Activated CD4-positive, alpha-beta T cell treated with anti-CD3 and anti-CD28 coated beads, Interleukin-2, Interleukin-4, amounts not matched to agents 100 ng/mL and 50 ng/mL, durations not matched to agents 16 hours and 8 hours (primary cell): ENCODE data around the gene NXN.
"Not testable (repeated sequence)": the region's sequence is repeated elsewhere in the genome, so short reads cannot be mapped to it uniquely, and the experiment has no call there.

Experiments used
- DNase-seq: peaks from one replicate; pipeline ENCODE4 v3.0.0-alpha.2; 2020; ENCODE audit warnings: low spot score

NXN gene

GRCh38 chr17:862582-862981, 117.0 kb downstream of the NXN start:
- no peak for DNase-seq

GRCh38 chr17:861364-861763, 118.2 kb downstream of the NXN start:
- no peak for DNase-seq

DNA sequence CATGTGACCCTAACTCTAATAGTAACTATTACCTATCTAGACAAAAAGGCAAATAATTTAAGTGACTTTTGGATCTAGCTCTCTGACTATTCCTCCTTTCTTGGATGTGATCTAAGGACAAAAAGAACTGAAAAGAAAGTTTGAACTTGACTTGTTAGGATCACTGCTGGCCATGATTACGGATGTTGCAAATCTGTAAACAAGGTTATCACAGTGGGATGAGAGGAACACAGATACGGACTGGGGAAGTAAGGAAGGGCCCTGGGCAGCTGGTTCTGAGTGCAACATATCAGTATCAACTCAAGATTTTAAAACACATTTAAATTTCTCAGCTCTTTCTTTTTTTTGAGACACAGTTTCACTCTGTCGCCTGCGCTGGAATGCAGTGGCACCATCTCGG, 118.8 kb downstream of the NXN start:
- DNase-seq, result no peak

- DNase-seq, result no peak
These were observed 119.8 kb downstream of the NXN start for GRCh38 chr17:859824-860195.

DNA sequence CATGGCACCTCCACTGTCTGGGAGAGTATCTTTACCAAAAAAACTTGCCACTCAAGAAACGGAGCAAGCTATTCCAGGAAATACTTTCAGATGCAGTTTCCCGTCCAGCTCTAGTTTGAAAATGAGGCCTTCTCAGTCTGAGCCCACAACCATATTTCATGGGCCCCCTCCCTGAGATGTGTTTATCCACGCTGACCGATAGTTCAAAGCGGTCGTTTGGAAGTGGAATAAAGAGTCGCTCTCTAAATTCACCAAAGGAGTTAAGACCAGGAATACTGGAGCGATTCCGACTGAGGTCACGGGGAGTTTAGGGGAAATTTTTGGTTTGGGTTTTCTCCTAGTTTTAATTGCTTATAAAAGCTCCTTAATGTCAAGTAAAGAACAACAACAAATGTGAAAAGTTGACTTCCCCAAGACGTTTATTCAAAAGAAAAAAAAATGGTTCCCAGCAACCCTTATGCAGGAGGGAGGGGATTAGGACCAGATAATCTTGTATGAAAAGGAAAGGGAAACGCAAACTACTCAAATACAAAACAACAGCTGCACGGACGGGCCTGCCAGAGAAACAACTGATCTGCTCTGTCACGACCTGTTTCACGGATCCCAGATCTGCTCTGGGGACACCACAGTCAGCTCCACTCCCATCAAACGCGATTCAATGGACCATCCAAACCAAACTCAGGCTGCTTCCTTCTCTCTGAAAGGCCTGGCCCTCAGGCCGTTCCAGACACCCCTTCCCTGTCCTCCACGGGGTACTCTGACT, 120.3 kb downstream of the NXN start:
- DNase-seq, result no peak

DNA sequence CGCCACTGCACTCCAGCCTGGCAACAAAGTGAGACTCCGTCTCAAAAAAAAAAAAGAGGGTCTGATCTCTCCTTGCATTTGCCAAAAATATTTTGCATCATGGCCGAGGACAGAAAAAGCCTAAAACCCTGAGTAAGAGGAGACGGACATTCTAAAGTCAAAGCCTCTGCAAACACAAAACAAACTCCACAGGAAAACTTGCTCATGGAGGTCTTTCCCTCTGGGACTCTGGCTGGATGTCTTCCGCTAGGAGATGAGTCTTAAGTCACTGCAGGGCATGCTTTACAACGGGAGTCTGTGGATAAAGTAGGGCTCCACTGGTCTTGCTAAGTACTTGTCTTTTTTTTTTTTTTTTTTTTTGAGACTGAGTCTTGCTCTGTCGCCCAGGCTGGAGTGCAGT, 123.4 kb downstream of the NXN start:
- DNase-seq, result no peak

GRCh38 chr17:855569-855968, 124.0 kb downstream of the NXN start:
- no peak for DNase-seq

GRCh38 chr17:852850-853249, 126.7 kb downstream of the NXN start:
- DNase-seq, result not testable (repeated sequence)

- DNase-seq, result no peak
These were observed 127.2 kb downstream of the NXN start for GRCh38 chr17:852349-852748.

DNA sequence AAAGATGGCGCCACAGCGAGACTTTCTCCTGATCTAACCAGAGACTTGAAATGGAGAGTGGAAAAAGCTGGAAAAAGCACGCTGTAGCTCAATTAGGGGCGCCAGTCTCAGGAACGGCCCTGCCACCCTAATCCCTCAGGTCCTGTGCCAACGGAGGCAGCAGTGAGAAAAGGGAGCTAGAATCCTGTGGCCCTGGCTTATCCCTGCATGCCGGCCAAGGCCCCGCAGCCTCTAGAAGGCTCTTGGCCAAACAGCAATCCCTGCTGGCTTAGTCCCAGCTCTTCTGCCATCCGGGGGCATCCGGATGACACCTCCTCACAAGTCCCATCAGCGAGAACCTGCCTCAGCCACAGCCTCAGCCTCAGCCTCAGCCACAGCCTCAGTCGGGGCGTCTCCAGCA, 127.7 kb downstream of the NXN start:
- no peak for DNase-seq

GRCh38 chr17:850851-851763, 128.5 kb downstream of the NXN start:
- no peak for DNase-seq

DNA sequence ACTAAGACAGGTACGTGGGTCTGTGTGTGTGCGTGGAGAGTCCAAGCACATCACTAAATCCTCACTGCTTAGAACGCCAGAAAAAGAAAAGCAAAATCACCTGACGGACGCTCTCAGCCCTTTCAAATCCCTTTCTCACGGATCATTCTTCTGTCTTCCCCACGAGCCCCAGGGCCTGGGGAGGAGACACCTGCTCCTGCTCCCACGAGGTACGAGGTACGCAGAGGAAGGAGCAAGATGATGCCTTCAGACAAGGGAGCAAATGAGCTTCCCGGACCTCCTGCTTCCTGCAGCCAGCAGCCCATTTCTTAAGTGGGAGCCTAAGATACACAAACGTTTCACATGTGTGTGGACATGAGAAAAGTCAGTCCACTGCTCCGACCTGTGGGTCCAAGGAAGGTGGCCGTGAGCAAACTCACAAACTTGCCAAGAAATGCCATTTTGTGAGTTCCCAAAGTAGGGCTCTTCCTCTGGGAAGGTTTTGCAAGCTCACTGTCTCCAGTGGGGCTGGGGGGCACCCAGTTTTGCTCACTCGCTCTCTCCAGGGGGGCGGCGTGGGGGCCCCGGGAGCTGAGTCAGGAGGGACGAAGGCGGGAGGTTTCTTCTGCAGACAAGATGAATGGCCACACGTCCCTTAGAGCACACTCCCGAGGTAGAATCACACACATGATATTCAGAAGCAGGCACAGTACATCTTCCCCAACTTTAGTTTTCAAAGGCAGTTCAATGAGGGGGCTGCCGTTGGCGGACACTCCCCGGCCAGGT, 129.3 kb downstream of the NXN start:
- DNase-seq, result no peak

DNA sequence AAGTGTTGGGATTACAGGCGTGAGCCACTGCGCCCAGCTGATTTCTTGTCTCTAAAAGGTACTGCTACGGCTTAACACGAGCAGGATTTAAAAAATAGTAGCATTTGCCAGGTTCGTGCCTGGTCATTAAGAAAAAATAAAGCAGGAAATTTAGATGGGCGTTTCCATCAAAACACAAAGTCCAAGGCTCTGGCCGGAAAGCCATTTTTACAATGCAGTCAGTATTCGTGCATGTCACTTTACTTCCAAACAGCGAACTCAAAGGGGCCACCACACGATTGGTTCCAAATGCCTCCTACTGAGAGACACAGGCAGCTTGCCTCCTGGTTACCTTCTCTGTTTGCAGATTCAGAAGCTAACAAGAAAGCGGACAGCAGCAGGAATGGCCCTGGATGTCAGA, 131.2 kb downstream of the NXN start:
- DNase-seq, result no peak

- no peak for DNase-seq
These were observed 132.4 kb downstream of the NXN start for GRCh38 chr17:846901-847843.

GRCh38 chr17:841313-841712, 138.3 kb downstream of the NXN start:
- no peak for DNase-seq

DNA sequence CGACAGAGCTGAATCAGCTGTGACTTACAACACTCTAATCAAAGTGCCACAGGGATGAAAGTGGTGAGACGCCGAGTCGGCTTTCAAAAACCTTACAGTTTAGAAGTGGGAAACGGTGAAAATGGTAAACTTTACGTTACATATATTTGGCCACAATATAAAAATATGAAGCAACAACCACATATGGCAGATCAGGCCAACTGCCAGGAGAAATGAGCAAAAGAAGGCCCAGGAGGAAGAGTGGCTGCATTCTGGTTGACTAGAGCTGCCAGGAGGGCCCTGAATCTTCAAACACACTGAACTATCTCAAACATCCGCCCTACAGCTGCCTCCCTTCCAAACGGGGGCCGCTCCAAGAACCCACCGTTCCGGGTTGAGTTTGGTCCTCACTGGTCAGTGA, 141.1 kb downstream of the NXN start:
- DNase-seq, result no peak

GRCh38 chr17:836151-836550, 143.4 kb downstream of the NXN start:
- no peak for DNase-seq

DNA sequence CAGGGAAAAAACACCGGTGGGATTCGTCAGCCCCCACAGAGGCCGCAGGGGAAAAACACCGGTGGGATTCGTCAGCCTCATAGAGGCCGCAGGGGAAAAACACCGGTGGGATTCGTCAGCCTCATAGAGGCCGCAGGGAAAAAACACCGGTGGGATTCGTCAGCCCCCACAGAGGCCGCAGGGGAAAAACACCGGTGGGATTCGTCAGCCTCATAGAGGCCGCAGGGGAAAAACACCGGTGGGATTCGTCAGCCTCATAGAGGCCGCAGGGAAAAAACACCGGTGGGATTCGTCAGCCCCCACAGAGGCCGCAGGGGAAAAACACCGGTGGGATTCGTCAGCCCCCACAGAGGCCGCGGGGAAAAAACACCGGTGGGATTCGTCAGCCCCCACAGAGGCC, 143.9 kb downstream of the NXN start:
- not testable (repeated sequence) for DNase-seq

GRCh38 chr17:835263-835662, 144.3 kb downstream of the NXN start:
- no peak for DNase-seq

DNA sequence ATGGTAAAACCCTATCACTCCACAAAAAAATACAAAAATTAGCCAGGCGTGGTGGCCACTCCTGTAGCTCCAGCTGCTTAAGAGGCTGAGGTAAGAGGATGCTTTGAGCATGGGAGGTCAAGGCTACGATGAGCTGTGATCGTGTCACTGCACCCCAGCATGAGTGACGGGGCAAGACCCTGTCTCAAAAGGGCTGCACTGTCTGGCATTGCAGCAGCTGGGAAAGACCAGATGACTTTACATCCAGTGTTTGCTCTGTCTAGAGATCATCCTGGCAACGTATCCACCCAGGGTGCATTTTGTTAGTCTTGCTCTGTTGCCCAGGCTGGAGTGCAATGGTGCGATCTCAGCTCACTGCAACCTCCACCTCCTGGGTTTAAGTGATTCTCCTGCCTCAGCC, 145.4 kb downstream of the NXN start:
- no peak for DNase-seq

- no peak for DNase-seq
These were observed 148.6 kb downstream of the NXN start for GRCh38 chr17:830950-831349.

DNA sequence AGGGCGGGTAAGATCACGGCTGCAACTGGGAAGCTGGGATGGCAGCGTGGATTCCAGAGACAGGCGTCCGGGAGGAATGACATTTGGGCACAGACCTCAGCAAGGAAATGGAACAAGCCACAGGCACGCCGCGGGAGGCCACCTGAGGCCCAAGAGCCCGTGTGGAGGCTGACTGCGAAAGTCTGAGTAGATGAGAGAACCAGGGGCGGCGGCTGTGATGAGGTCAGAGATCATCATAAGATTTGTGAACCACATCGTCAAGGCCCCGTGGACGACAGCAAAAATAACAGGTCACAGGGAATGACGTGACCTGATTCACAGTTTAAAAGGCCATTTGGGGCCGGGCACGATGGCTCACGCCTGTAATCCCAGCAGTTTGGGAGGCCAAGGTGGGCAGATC, 149.2 kb downstream of the NXN start:
- no peak for DNase-seq
